ENCODE measurements around the gene USP5. TPM values are rescaled to one million over a fixed set of nuclear protein-coding genes. Genes with fewer than 3 reads are reported as not detected.
"Not testable (repeated sequence)": the region's sequence is repeated elsewhere in the genome, so short reads cannot be mapped to it uniquely, and the experiment has no call there.

USP5 gene
- total and polyA plus RNA-seq, 2 experiments from 2014 or later: 61.6 to 78.9 TPM

DNA sequence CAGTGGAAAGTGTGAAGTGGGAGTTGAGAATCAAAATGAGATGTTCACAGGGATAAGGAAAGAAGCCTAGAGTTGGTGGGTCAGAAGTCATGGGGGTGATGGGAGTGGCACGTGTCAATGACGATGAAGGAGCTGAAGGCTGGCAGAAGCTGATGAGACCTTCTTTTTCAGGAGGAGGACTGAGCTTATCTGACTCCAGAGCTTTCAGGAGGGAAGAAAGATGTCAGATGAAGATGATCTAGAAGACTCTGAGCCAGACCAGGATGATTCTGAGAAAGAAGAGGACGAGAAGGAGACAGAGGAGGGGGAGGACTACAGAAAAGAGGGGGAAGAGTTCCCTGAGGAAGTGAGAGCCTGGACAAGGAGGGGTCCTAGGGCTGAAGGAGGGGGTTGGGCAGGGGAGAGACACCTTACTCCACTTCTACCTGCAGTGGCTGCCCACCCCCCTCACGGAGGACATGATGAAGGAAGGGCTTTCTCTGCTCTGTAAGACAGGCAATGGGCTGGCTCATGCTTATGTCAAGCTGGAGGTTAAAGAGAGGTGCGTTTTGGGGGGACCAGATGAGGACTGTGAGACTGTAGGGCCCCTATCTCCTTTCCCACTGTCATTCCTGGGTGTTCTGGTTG lies 53.6 kb downstream of the USP5 start:
- H3K4me3 ChIP-seq: peak overlapping the region; percentile 56
- H3K27me3 ChIP-seq: no peaks in the 10 kb centered on the region
- WGBS (ENCODE audit: low lambda C conversion rate, missing lambda C conversion rate): 66% methylated on average over 5 of the region's 5 CpGs
- no peaks in the 10 kb centered on the region for H3K9me2 ChIP-seq (replicated peaks; ENCODE audit: insufficient read depth)
- H3K36me3 ChIP-seq (replicated peaks; ENCODE audit: insufficient read depth, low read depth): no peaks in the 10 kb centered on the region
- H3K4me2 ChIP-seq: peak overlapping the region; percentile 88
- H2AFZ ChIP-seq: no peak overlapping the region
- no peaks in the 10 kb centered on the region for H3K79me2 ChIP-seq
- DNase-seq (ENCODE audit: low spot score): no peak
- no peaks in the 10 kb centered on the region for H3K9me3 ChIP-seq (ENCODE audit: low read depth)
- TF ChIP-seq EZH2 (IDR thresholded peaks at IDR 0.05; ENCODE audit: borderline replicate concordance) (no peak), EZH2phosphoT487 (IDR thresholded peaks at IDR 0.05; ENCODE audit: low read depth, severe bottlenecking, unreplicated experiment) (no peak)
- TF ChIP-seq, protein P1, sequence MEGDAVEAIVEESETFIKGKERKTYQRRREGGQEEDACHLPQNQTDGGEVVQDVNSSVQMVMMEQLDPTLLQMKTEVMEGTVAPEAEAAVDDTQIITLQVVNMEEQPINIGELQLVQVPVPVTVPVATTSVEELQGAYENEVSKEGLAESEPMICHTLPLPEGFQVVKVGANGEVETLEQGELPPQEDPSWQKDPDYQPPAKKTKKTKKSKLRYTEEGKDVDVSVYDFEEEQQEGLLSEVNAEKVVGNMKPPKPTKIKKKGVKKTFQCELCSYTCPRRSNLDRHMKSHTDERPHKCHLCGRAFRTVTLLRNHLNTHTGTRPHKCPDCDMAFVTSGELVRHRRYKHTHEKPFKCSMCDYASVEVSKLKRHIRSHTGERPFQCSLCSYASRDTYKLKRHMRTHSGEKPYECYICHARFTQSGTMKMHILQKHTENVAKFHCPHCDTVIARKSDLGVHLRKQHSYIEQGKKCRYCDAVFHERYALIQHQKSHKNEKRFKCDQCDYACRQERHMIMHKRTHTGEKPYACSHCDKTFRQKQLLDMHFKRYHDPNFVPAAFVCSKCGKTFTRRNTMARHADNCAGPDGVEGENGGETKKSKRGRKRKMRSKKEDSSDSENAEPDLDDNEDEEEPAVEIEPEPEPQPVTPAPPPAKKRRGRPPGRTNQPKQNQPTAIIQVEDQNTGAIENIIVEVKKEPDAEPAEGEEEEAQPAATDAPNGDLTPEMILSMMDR (IDR thresholded peaks at IDR 0.05; ENCODE audit: poor library complexity): no peak
- H3K27ac ChIP-seq: peak overlapping the region; percentile 74
- H4K20me1 ChIP-seq (ENCODE audit: insufficient read depth, poor library complexity, severe bottlenecking): no peaks in the 10 kb centered on the region
- H3K4me1 ChIP-seq (ENCODE audit: insufficient read depth): peaks cover 8% of the 10 kb centered on the region

DNA sequence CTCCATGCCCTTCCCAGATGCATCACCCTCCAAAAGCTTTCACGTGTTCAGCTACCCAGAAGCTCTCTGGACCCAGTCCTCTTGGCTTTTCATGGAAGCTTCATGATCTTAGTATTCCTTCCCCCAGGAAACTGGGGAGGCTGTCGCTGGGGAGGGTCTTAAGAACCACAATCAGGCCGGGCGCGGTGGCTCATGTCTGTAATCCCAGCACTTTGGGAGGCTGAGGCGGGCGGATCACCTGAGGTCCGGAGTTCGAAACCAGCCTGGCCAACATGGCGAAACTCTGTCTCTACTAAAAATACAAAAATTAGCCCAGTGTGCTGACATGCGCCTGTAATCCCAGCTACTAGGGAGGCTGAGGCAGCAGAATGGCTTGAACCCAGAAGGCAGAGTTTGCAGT lies 56.2 kb downstream of the USP5 start:
- H4K20me1 ChIP-seq (ENCODE audit: insufficient read depth, poor library complexity, severe bottlenecking); H3K4me1 ChIP-seq (ENCODE audit: insufficient read depth); H3K9me2 ChIP-seq (replicated peaks; ENCODE audit: insufficient read depth); H3K4me3 ChIP-seq; H3K27me3 ChIP-seq; H3K4me2 ChIP-seq; H2AFZ ChIP-seq; H3K79me2 ChIP-seq; DNase-seq (ENCODE audit: low spot score); H3K9me3 ChIP-seq (ENCODE audit: low read depth); H3K36me3 ChIP-seq (replicated peaks; ENCODE audit: insufficient read depth, low read depth); H3K27ac ChIP-seq: not testable (repeated sequence)
- WGBS (ENCODE audit: low lambda C conversion rate, missing lambda C conversion rate): 97% methylated on average over 11 of the region's 11 CpGs

DNA sequence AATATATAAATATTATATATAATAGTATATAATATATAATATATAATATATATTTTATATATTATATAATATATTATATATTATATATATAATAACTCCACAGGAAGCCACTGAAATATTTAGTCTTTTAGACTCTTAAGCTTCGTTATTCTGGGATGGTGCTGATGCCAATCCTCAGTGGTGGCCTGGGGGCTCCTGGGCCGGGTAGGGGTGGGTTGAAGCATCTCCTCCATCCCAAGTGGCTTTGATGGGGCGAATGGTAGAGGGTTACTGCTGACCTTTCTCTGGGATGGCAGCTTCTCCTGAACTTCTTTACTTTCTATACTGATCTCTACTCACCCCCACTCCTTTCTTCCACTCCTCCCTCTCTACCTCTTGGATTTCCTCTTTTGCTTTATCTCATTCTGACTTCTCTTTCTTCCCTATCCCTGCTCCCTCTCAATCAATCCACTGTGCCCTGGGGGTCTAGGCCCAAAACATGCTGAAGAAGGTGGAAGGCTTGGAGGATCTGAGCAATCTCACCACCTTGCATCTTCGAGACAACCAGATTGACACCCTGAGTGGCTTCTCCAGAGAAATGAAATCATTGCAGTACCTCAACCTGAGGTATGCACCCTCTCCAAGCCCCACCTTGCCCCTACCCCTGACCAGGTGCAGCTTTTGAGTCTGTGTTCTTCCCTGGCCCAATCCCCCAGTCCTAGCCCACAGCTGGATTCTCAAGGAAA lies 57.6 kb downstream of the USP5 start:
- H3K27me3 ChIP-seq: peaks cover 12% of the 10 kb centered on the region
- H3K4me1 ChIP-seq (ENCODE audit: insufficient read depth): peaks cover 7% of the 10 kb centered on the region
- no peak for DNase-seq (ENCODE audit: low spot score)
- no peaks in the 10 kb centered on the region for H3K36me3 ChIP-seq (replicated peaks; ENCODE audit: insufficient read depth, low read depth)
- TF ChIP-seq EZH2phosphoT487 (IDR thresholded peaks at IDR 0.05; ENCODE audit: low read depth, severe bottlenecking, unreplicated experiment) (no peak), EZH2 (IDR thresholded peaks at IDR 0.05; ENCODE audit: borderline replicate concordance) (no peak)
- TF ChIP-seq, protein P1 (IDR thresholded peaks at IDR 0.05; ENCODE audit: poor library complexity): no peak
- 91% methylated on average over 4 of the region's 4 CpGs for WGBS (ENCODE audit: low lambda C conversion rate, missing lambda C conversion rate)
- no peak overlapping the region for H3K4me3 ChIP-seq
- no peak overlapping the region for H2AFZ ChIP-seq
- no peak overlapping the region for H3K4me2 ChIP-seq
- H3K9me2 ChIP-seq (replicated peaks; ENCODE audit: insufficient read depth): no peaks in the 10 kb centered on the region
- no peaks in the 10 kb centered on the region for H3K9me3 ChIP-seq (ENCODE audit: low read depth)
- H4K20me1 ChIP-seq (ENCODE audit: insufficient read depth, poor library complexity, severe bottlenecking): no peaks in the 10 kb centered on the region
- H3K27ac ChIP-seq: no peak overlapping the region
- H3K79me2 ChIP-seq: no peaks in the 10 kb centered on the region

GRCh38 chr12:6912164-6912935 lies 60.4 kb downstream of the USP5 start:
- no peak overlapping the region for H3K27ac ChIP-seq
- H3K4me1 ChIP-seq (ENCODE audit: insufficient read depth): peaks cover 11% of the 10 kb centered on the region
- no peaks in the 10 kb centered on the region for H3K79me2 ChIP-seq
- no peak overlapping the region for H3K4me2 ChIP-seq
- H3K9me2 ChIP-seq (replicated peaks; ENCODE audit: insufficient read depth): no peaks in the 10 kb centered on the region
- peaks cover 16% of the 10 kb centered on the region for H3K27me3 ChIP-seq
- no peaks in the 10 kb centered on the region for H4K20me1 ChIP-seq (ENCODE audit: insufficient read depth, poor library complexity, severe bottlenecking)
- TF ChIP-seq EZH2phosphoT487 (IDR thresholded peaks at IDR 0.05; ENCODE audit: low read depth, severe bottlenecking, unreplicated experiment): no peak
- no peak for TF ChIP-seq EZH2 (IDR thresholded peaks at IDR 0.05; ENCODE audit: borderline replicate concordance)
- TF ChIP-seq, protein P1 (IDR thresholded peaks at IDR 0.05; ENCODE audit: poor library complexity): no peak
- no peak overlapping the region for H3K4me3 ChIP-seq
- H3K36me3 ChIP-seq (replicated peaks; ENCODE audit: insufficient read depth, low read depth): no peaks in the 10 kb centered on the region
- DNase-seq (ENCODE audit: low spot score): no peak
- H3K9me3 ChIP-seq (ENCODE audit: low read depth): no peaks in the 10 kb centered on the region
- 92% methylated on average over 15 of the region's 15 CpGs for WGBS (ENCODE audit: low lambda C conversion rate, missing lambda C conversion rate)
- no peak overlapping the region for H2AFZ ChIP-seq

All from hepatocyte (in vitro differentiated cells).